ENCODE data around the gene DNAJC16. TPM values are rescaled to one million over a fixed set of nuclear protein-coding genes. Genes with fewer than 3 reads are reported as not detected.
"Not testable (repeated sequence)": the region's sequence is repeated elsewhere in the genome, so short reads cannot be mapped to it uniquely, and the experiment has no call there.

The DNAJC16 gene
- total RNA-seq, 2 donors from 2014 or later: 23.1 to 31.6 TPM

- Histone ChIP-seq H3K27ac (ENCODE audit: low read depth, low read length) (peak overlapping the region; percentile 44), H3K4me1 (ENCODE audit: control insufficient read depth, insufficient read depth, low read length) (no peaks in the 10 kb centered on the region), H3K9ac (ENCODE audit: extremely low read depth, low read length, poor library complexity, severe bottlenecking) (no peak overlapping the region), H3K4me3 (ENCODE audit: low read length) (no peak overlapping the region), H3K9me3 (ENCODE audit: control insufficient read depth, low read length) (no peaks in the 10 kb centered on the region), H3K27me3 (ENCODE audit: control insufficient read depth, insufficient read depth, low read length, poor library complexity, severe bottlenecking) (no peaks in the 10 kb centered on the region), H3K36me3 (ENCODE audit: control insufficient read depth, insufficient read depth, low read length) (peaks cover 5% of the 10 kb centered on the region)
- WGBS, 2 experiments (ENCODE audit: insufficient coverage in 1 of 2, insufficient read length in 1 of 2): 80 to 90% methylated on average over 3 to 13 of the region's 13 CpGs
- TF ChIP-seq CTCF (conservative IDR thresholded peaks at IDR 0.05): no peak
- Mint-ChIP-seq H3K36me3 (ENCODE audit: low read depth) (peaks cover 31% of the 10 kb centered on the region), H3K27ac (no peak overlapping the region), H3K9me3 (no peaks in the 10 kb centered on the region), H3K4me1 (no peaks in the 10 kb centered on the region), H3K4me3 (no peak overlapping the region), H3K27me3 (ENCODE audit: insufficient read depth) (no peaks in the 10 kb centered on the region)
- DNase-seq: no peak
Observed at GRCh38 chr1:15489052-15489736, 37.5 kb upstream of the DNAJC16 start.

- peaks cover 33% of the 10 kb centered on the region for H3K36me3 Mint-ChIP-seq (ENCODE audit: low read depth)
- H3K27ac ChIP-seq (ENCODE audit: low read depth, low read length); H3K36me3 ChIP-seq (ENCODE audit: control insufficient read depth, insufficient read depth, low read length); H3K4me1 ChIP-seq (ENCODE audit: control insufficient read depth, insufficient read depth, low read length); H3K4me3 Mint-ChIP-seq; H3K9me3 Mint-ChIP-seq; H3K4me1 Mint-ChIP-seq; H3K27me3 ChIP-seq (ENCODE audit: control insufficient read depth, insufficient read depth, low read length, poor library complexity, severe bottlenecking); H3K27ac Mint-ChIP-seq; H3K27me3 Mint-ChIP-seq (ENCODE audit: insufficient read depth); DNase-seq; H3K4me3 ChIP-seq (ENCODE audit: low read length); H3K9ac ChIP-seq (ENCODE audit: extremely low read depth, low read length, poor library complexity, severe bottlenecking); H3K9me3 ChIP-seq (ENCODE audit: control insufficient read depth, low read length): not testable (repeated sequence)
- 95 to 96% methylated on average over 4 of the region's 4 CpGs for WGBS, 2 experiments (ENCODE audit: insufficient coverage in 1 of 2, insufficient read length in 1 of 2)
Observed at GRCh38 chr1:15491010-15491409, 35.6 kb upstream of the DNAJC16 start.

- no peak overlapping the region for H3K4me3 Mint-ChIP-seq
- H3K27ac Mint-ChIP-seq: no peak overlapping the region
- no peak overlapping the region for H3K4me3 ChIP-seq (ENCODE audit: low read length)
- H3K4me1 Mint-ChIP-seq: peaks cover 4% of the 10 kb centered on the region
- H3K27ac ChIP-seq (ENCODE audit: low read depth, low read length): no peak overlapping the region
- H3K9me3 ChIP-seq (ENCODE audit: control insufficient read depth, low read length): peaks cover under 1% of the 10 kb centered on the region
- peaks cover 33% of the 10 kb centered on the region for H3K36me3 Mint-ChIP-seq (ENCODE audit: low read depth)
- H3K9me3 Mint-ChIP-seq: no peaks in the 10 kb centered on the region
- no peaks in the 10 kb centered on the region for H3K4me1 ChIP-seq (ENCODE audit: control insufficient read depth, insufficient read depth, low read length)
- TF ChIP-seq CTCF (conservative IDR thresholded peaks at IDR 0.05): no peak
- no peak for DNase-seq
- no peaks in the 10 kb centered on the region for H3K27me3 Mint-ChIP-seq (ENCODE audit: insufficient read depth)
- no peak overlapping the region for H3K9ac ChIP-seq (ENCODE audit: extremely low read depth, low read length, poor library complexity, severe bottlenecking)
- peaks cover 5% of the 10 kb centered on the region for H3K36me3 ChIP-seq (ENCODE audit: control insufficient read depth, insufficient read depth, low read length)
- 93 to 100% methylated on average over 1 to 5 of the region's 5 CpGs for WGBS, 2 experiments (ENCODE audit: insufficient coverage in 1 of 2, insufficient read length in 1 of 2)
- no peaks in the 10 kb centered on the region for H3K27me3 ChIP-seq (ENCODE audit: control insufficient read depth, insufficient read depth, low read length, poor library complexity, severe bottlenecking)
Observed at GRCh38 chr1:15492596-15492995, 34.1 kb upstream of the DNAJC16 start.
